ENCODE measurements around the gene LMBR1.
"Not testable (repeated sequence)": the region's sequence is repeated elsewhere in the genome, so short reads cannot be mapped to it uniquely, and the experiment has no call there.

The LMBR1 gene

DNA sequence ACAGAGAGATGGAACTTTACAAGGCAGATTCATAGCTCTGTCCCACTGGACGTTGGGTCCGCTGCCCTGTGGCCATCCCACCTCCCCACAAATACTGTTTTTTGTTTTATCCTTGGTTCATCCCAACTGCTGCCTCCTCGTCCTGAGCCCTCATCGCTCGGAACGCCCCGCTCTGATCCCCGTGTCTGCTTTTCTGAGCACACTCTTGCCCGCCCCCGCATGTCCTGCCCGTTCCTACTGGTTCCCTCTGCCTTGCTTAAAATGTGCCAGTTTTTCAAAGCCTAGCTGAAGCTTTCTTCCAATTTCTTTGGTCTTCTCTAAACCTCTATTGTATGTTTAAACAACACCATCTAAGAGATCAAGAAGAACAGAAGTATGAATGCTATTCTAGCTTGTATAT, 233.0 kb downstream of the LMBR1 start:
- H3K27ac ChIP-seq (ENCODE audit: low read length), result no peak overlapping the region
- WGBS (ENCODE audit: insufficient coverage, insufficient read length), result no CpG with 5 or more reads among the region's 11 CpGs
- H3K9me3 ChIP-seq (ENCODE audit: control insufficient read depth, insufficient read depth, low read length), result no peaks in the 10 kb centered on the region
- no peaks in the 10 kb centered on the region for H3K4me1 ChIP-seq (ENCODE audit: control insufficient read depth, insufficient read depth, low read length)
- H3K27me3 ChIP-seq (ENCODE audit: control insufficient read depth, insufficient read depth, low read length), result no peaks in the 10 kb centered on the region
- DNase-seq (ENCODE audit: low read depth, low spot score), result no peak
- no peaks in the 10 kb centered on the region for H3K36me3 ChIP-seq (ENCODE audit: control insufficient read depth, insufficient read depth, low read length)
- H3K4me3 ChIP-seq (ENCODE audit: low read length), result no peak overlapping the region

DNA sequence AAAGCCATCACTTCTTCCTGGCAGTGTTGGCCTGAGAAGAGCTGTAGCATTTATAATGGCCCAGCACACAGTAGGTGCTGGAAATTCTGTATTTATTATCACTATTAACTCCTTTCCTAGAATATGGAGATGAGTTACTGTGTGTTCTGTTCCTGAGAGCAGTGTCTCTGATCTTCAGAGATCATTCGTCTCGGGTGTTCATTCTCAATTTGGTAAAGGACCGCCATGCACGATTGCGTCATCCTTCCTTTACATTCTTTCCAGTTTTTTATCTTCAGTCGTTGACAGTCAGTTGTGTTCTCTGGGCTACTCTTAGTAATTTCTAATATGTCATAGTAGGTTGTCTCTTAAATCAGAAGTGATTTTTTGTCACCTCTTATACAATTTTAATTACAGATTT, 233.8 kb downstream of the LMBR1 start:
- DNase-seq (ENCODE audit: low read depth, low spot score), result no peak
- Histone ChIP-seq H3K4me1 (ENCODE audit: control insufficient read depth, insufficient read depth, low read length) (no peaks in the 10 kb centered on the region), H3K27ac (ENCODE audit: low read length) (no peak overlapping the region), H3K27me3 (ENCODE audit: control insufficient read depth, insufficient read depth, low read length) (no peaks in the 10 kb centered on the region), H3K4me3 (ENCODE audit: low read length) (no peak overlapping the region), H3K9me3 (ENCODE audit: control insufficient read depth, insufficient read depth, low read length) (no peaks in the 10 kb centered on the region), H3K36me3 (ENCODE audit: control insufficient read depth, insufficient read depth, low read length) (no peaks in the 10 kb centered on the region)
- WGBS (ENCODE audit: insufficient coverage, insufficient read length), result no CpG with 5 or more reads among the region's 6 CpGs

DNA sequence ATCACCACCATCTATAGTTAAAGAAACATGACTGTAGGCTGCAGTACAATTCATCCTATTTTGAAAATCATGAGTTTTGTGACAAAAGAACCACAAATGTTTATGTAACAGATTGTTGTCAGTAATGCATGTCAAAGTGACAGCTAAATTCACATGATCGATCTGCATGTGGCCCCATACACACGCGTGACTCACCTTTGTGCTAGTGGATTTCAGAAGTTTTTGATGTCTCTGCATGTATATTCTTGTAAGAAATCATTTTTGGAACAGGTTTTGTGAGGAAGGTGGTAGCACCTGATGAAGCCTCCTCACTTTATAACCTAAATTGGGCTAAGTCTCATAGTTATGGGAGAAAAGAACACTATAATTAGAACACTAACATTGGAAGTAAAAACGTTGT, 235.3 kb downstream of the LMBR1 start:
- no peak for DNase-seq (ENCODE audit: low read depth, low spot score)
- no CpG with 5 or more reads among the region's 4 CpGs for WGBS (ENCODE audit: insufficient coverage, insufficient read length)
- Histone ChIP-seq H3K4me1 (ENCODE audit: control insufficient read depth, insufficient read depth, low read length) (no peaks in the 10 kb centered on the region), H3K27me3 (ENCODE audit: control insufficient read depth, insufficient read depth, low read length) (no peaks in the 10 kb centered on the region), H3K36me3 (ENCODE audit: control insufficient read depth, insufficient read depth, low read length) (no peaks in the 10 kb centered on the region), H3K4me3 (ENCODE audit: low read length) (no peak overlapping the region), H3K27ac (ENCODE audit: low read length) (no peak overlapping the region), H3K9me3 (ENCODE audit: control insufficient read depth, insufficient read depth, low read length) (no peaks in the 10 kb centered on the region)

DNA sequence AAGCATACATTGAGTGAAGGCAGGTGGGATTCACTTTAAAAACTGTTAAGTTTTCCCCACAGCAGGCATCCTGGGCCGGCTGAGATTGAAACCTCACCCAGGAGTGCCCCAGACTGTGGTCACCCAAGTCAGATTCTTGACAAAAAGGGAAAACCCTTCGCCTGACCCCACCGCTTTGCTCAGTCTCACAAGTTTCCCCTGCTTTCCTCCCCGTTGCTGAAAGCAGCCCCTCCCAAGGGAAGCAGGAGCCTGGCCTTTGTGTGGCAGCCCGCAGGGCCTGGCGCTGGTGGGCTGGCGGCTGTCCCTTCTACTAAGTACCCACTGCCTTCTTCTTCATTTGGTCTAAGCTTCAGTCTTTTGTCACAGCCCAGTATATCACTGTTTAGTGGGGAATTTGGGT, 236.4 kb downstream of the LMBR1 start:
- Histone ChIP-seq H3K36me3 (ENCODE audit: control insufficient read depth, insufficient read depth, low read length) (no peaks in the 10 kb centered on the region), H3K27me3 (ENCODE audit: control insufficient read depth, insufficient read depth, low read length) (no peaks in the 10 kb centered on the region), H3K9me3 (ENCODE audit: control insufficient read depth, insufficient read depth, low read length) (no peaks in the 10 kb centered on the region), H3K4me3 (ENCODE audit: low read length) (no peak overlapping the region), H3K27ac (ENCODE audit: low read length) (no peak overlapping the region), H3K4me1 (ENCODE audit: control insufficient read depth, insufficient read depth, low read length) (no peaks in the 10 kb centered on the region)
- DNase-seq (ENCODE audit: low read depth, low spot score), result no peak
- WGBS (ENCODE audit: insufficient coverage, insufficient read length), result no CpG with 5 or more reads among the region's 7 CpGs

DNA sequence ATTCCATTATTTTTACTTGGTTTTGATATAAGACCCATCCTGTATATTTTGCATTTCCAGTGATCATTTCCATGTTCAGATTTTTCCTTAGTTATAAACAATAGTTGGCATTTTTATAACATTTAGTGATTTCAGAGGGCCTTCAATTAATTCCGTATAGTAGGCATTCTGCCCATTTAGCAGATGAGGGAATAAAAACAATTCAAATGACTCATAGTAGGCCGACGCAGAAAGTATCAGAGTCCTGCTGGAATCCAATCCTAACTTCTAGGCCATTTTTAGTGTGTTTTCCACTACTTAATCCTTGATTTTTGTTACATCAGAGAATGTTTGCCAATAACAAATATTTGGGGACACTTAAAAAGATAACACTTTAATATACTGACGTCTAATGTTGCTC, 237.0 kb downstream of the LMBR1 start:
- Histone ChIP-seq H3K27me3 (ENCODE audit: control insufficient read depth, insufficient read depth, low read length) (no peaks in the 10 kb centered on the region), H3K4me3 (ENCODE audit: low read length) (no peak overlapping the region), H3K4me1 (ENCODE audit: control insufficient read depth, insufficient read depth, low read length) (no peaks in the 10 kb centered on the region), H3K36me3 (ENCODE audit: control insufficient read depth, insufficient read depth, low read length) (no peaks in the 10 kb centered on the region), H3K27ac (ENCODE audit: low read length) (no peak overlapping the region), H3K9me3 (ENCODE audit: control insufficient read depth, insufficient read depth, low read length) (no peaks in the 10 kb centered on the region)
- no CpG with 5 or more reads among the region's 4 CpGs for WGBS (ENCODE audit: insufficient coverage, insufficient read length)
- no peak for DNase-seq (ENCODE audit: low read depth, low spot score)

DNA sequence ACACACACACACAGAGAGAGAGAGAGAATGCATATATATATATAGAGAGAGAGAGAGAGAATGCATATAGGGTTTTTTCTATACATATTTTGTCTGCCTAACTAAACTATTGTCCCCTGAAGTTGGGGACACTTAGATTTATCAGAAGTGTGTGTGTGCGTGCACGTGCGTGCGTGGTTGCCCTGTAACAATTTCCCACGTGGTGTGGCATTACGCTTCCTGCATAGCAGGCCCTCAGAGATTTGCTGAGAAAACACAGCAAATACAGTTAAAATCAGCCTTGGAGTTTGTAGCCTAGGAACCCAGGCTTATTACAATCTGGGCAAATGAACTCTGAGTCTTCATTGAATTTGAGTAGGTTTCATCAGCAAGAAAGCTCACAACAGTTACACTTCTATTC, 237.7 kb downstream of the LMBR1 start:
- no peaks in the 10 kb centered on the region for H3K4me1 ChIP-seq (ENCODE audit: control insufficient read depth, insufficient read depth, low read length)
- no CpG with 5 or more reads among the region's 6 CpGs for WGBS (ENCODE audit: insufficient coverage, insufficient read length)

DNA sequence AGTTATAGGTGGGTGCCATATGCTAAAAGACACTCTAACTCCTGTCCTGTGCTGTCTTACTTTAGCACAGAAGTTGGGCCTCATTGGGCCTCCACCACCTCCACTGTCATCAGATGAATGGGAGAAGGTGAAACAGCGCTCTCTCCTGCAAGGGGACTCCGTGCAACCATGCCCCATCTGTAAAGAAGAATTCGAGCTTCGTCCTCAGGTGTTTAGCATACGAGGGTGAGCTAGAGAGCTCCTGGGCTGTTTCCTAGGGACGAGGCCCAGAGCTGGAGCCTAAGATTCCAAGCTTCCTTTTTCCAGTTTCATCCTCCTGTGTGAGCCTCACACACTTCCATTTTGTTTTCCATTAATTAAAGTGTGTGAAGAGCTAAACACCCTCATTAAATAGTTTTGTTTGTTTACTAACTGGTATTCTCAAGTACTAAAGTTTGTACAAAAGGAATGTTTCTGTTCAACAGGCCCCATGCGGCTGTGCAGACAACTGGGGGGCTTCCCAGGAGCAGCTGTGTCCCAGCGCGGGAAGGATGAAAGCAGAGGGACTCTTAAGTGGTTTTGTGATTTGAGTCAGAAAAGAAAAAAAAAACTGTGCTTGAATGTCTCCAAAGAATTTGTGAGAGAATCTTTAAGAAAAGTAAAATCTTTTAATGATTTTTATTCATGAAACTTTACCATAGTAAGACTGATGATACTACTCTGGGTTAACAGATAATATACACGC, 238.3 kb downstream of the LMBR1 start:
- no peak overlapping the region for H3K27ac ChIP-seq (ENCODE audit: low read length)
- WGBS (ENCODE audit: insufficient coverage, insufficient read length), result no CpG with 5 or more reads among the region's 10 CpGs
- H3K4me3 ChIP-seq (ENCODE audit: low read length), result no peak overlapping the region
- no peaks in the 10 kb centered on the region for H3K27me3 ChIP-seq (ENCODE audit: control insufficient read depth, insufficient read depth, low read length)
- H3K9me3 ChIP-seq (ENCODE audit: control insufficient read depth, insufficient read depth, low read length), result no peaks in the 10 kb centered on the region
- H3K4me1 ChIP-seq (ENCODE audit: control insufficient read depth, insufficient read depth, low read length), result no peaks in the 10 kb centered on the region
- no peak for DNase-seq (ENCODE audit: low read depth, low spot score)
- H3K36me3 ChIP-seq (ENCODE audit: control insufficient read depth, insufficient read depth, low read length), result no peaks in the 10 kb centered on the region

More for the DNA sequence above, 237.7 kb downstream of the LMBR1 start:
- no peak for DNase-seq (ENCODE audit: low read depth, low spot score)
- H3K4me3 ChIP-seq (ENCODE audit: low read length), result no peak overlapping the region
- H3K9me3 ChIP-seq (ENCODE audit: control insufficient read depth, insufficient read depth, low read length), result no peaks in the 10 kb centered on the region
- H3K27me3 ChIP-seq (ENCODE audit: control insufficient read depth, insufficient read depth, low read length), result no peaks in the 10 kb centered on the region
- H3K36me3 ChIP-seq (ENCODE audit: control insufficient read depth, insufficient read depth, low read length), result no peaks in the 10 kb centered on the region
- no peak overlapping the region for H3K27ac ChIP-seq (ENCODE audit: low read length)

DNA sequence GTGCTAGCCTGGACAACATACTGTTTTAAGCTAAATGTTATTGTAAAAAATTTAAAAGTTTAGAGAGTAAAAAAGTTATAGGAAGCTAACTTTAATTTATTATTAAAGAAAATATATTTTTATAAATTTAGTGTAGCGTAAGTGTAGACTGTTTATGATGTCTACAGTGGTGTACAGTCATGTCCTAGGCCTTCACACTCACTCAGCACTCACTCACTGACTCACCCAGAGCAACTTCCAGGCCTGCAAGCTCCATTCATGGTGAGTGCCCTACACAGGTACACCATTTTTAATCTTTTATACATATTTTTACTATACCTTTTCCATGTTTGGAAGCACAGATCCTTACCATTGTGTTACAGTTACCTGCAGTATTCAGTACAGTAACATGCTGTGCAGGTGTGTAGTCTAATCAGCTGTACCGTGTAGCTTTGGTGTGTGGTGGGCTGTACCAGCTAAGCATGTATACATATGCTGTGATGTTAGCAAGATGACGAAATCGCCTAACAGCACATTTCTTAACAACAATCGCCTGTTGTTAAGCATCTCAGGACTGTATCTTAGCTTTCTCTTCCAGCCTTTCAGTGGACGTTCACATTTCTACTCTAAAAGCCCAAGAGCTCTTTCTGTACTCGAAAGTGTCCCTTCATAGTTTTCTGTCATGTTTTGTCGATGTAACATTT, 240.0 kb downstream of the LMBR1 start:
- no CpG with 5 or more reads among the region's 8 CpGs for WGBS (ENCODE audit: insufficient coverage, insufficient read length)
- H3K9me3 ChIP-seq (ENCODE audit: control insufficient read depth, insufficient read depth, low read length), result no peaks in the 10 kb centered on the region
- H3K4me1 ChIP-seq (ENCODE audit: control insufficient read depth, insufficient read depth, low read length), result no peaks in the 10 kb centered on the region
- no peaks in the 10 kb centered on the region for H3K27me3 ChIP-seq (ENCODE audit: control insufficient read depth, insufficient read depth, low read length)
- H3K4me3 ChIP-seq (ENCODE audit: low read length), result no peak overlapping the region
- no peaks in the 10 kb centered on the region for H3K36me3 ChIP-seq (ENCODE audit: control insufficient read depth, insufficient read depth, low read length)
- H3K27ac ChIP-seq (ENCODE audit: low read length), result no peak overlapping the region
- no peak for DNase-seq (ENCODE audit: low read depth, low spot score)

DNA sequence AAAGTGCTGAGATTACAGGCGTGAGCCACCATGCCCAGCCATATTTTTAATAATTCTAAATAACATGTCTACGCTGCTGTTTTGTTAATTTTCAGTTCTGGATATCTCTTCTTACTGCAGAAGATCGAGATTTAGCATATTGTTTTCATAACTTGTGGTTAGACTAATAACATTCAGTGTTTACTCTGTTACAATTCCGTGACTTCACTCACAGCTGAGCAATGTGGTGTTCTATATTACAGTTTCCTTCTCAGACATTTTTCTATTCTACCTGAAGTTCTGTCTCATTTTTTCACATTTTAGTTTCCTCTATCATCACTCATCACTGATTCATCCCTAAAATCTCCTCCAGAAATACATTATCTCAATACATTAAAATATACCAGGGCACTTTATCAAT, 241.5 kb downstream of the LMBR1 start:
- Histone ChIP-seq H3K27ac (ENCODE audit: low read length) (no peak overlapping the region), H3K9me3 (ENCODE audit: control insufficient read depth, insufficient read depth, low read length) (no peaks in the 10 kb centered on the region), H3K4me3 (ENCODE audit: low read length) (no peak overlapping the region), H3K36me3 (ENCODE audit: control insufficient read depth, insufficient read depth, low read length) (no peaks in the 10 kb centered on the region), H3K27me3 (ENCODE audit: control insufficient read depth, insufficient read depth, low read length) (no peaks in the 10 kb centered on the region), H3K4me1 (ENCODE audit: control insufficient read depth, insufficient read depth, low read length) (no peaks in the 10 kb centered on the region)
- WGBS (ENCODE audit: insufficient coverage, insufficient read length), result no CpG with 5 or more reads among the region's 4 CpGs
- no peak for DNase-seq (ENCODE audit: low read depth, low spot score)

DNA sequence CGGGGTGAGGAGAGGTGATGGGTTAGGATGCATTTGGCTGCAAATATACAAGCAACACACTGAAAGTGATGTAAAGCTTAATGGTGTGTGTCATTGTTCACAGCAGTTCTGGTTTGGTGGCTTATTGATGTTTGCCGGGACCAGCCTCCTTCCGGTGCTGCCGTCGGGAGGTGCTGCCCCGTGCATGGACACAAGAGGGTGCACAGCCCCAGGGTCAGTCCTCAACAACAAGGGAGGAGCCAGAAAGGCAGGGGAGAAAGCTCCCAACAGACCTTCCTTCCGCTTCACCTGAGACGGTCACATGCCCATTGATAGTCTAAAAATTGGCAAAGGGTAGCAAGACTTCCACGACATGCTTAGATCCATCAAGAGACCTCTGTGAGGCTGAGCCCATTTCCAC, 242.9 kb downstream of the LMBR1 start:
- no CpG with 5 or more reads among the region's 9 CpGs for WGBS (ENCODE audit: insufficient coverage, insufficient read length)

DNA sequence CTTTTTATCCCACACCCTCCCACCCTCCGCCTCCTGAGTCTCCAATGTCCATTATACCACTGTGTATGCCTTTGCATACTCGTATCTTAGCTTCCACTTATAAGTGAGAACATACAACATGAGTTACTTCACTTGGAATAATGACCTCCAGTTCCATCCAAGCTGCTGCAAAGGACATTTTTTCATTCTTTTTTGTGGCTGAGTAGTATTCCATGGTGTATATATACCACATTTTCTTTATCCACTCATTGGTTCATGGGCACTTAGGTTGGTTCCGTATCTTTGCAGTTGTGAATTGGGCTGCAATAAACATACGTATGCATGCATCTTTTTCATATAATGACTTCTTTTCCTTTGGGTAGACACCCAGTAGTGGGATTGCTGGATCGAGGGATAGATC, 245.7 kb downstream of the LMBR1 start:
- DNase-seq (ENCODE audit: low read depth, low spot score); H3K27me3 ChIP-seq (ENCODE audit: control insufficient read depth, insufficient read depth, low read length); H3K27ac ChIP-seq (ENCODE audit: low read length); H3K4me1 ChIP-seq (ENCODE audit: control insufficient read depth, insufficient read depth, low read length); H3K9me3 ChIP-seq (ENCODE audit: control insufficient read depth, insufficient read depth, low read length); H3K36me3 ChIP-seq (ENCODE audit: control insufficient read depth, insufficient read depth, low read length); H3K4me3 ChIP-seq (ENCODE audit: low read length): not testable (repeated sequence)
- no CpG with 5 or more reads among the region's 5 CpGs for WGBS (ENCODE audit: insufficient coverage, insufficient read length)

More for the DNA sequence above, 242.9 kb downstream of the LMBR1 start:
- Histone ChIP-seq H3K36me3 (ENCODE audit: control insufficient read depth, insufficient read depth, low read length) (no peaks in the 10 kb centered on the region), H3K27me3 (ENCODE audit: control insufficient read depth, insufficient read depth, low read length) (no peaks in the 10 kb centered on the region), H3K4me3 (ENCODE audit: low read length) (no peak overlapping the region), H3K4me1 (ENCODE audit: control insufficient read depth, insufficient read depth, low read length) (no peaks in the 10 kb centered on the region), H3K27ac (ENCODE audit: low read length) (no peak overlapping the region), H3K9me3 (ENCODE audit: control insufficient read depth, insufficient read depth, low read length) (no peaks in the 10 kb centered on the region)
- DNase-seq (ENCODE audit: low read depth, low spot score), result no peak

All from iPS DF 6.9 (cell line).